Head of caudate nucleus (tissue), 42 donors: Measurements from ENCODE around the gene TTLL9.

Source experiments
- DNase-seq, 42 donors: peaks; one replicate each; pipeline versions ENCODE4 v3.0.0 to v3.0.0-alpha.2; 2020 to 2021; ENCODE audit warnings: mixed read lengths in 7 of 42
- intact Hi-C: fragments of 100-400 bp; cut with DNase I; formaldehyde crosslinking; loops from one replicate; pipeline ENCODE4 v1.15.0; 2022

TTLL9 gene

DNA sequence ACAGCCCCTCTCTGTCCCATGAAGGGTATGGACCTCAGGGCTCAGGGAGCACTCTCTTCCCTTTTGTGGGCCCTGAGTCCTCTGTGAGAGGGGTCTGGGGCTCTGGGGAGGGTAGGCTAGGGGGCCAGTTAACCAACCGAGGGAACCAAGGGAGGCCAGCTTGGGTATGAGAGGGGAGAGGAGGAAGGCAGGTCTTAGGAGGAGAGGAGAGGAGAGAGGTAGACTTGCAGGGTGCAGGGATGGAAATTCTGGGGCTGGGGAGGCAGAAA, 827 bp upstream of the TTLL9 start:
- intact Hi-C loops, result no loop called here
- DNase-seq, result no peak

DNA sequence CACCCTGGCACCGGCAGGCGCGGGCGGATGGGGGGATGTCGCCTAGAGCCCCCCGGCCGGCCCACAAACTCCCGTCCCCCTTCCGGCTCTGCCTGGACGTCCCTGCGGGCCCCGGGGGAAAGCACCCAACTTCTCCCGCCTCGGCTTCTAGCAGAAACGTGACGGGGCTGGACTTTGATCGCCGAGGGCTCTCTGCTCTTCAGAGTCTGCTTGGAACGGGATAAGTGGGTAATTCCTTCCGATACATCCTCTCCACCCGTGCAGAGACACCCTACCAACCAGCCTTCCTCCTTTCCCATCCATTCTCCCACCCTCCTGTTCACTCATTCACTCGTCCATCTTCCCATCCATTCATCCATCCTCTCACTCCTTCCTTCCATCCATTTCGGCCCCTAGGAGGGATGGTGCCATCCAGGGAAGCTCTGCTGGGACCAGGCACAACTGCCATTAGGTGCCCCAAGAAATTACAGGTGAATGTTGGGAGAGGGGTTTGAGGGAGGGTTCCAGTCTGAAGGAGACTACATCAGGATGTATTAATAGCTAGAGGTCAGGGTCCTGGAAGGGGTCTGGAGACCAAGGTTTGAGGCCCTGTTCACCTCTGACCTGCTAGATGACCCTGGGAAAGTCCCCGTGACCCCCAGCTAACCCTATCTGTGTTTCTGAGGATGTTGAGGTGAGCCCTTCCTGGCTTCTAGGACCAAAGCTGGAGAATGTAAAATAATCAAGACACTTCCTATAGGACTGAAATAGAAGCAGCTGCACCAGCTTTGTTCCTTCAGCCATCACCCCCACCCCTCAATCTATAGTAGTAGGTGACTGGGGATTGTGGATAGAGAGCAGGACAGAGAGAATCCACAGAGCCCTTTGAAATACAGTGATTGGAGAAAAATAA, 538 bp downstream of the TTLL9 start:
- intact Hi-C loops, result no loop called here
- peak in 1 of 42 donors; percentile 32 for DNase-seq

DNA sequence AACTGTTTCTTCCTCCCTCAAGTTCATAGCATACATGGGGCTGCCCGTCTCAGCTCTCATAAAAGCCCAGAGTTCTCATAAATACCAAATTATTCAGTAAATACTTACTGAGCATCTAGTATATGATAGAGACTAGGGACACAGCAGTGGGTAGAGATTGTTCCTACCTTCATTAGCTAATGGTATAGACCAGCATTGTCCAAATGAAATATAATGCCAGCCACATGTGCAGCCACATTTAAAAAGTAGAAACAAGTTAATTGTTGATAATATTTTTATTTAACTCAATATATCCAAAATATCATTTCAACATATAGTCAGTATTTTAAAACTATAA, 1.2 kb downstream of the TTLL9 start:
- intact Hi-C loops, result no loop called here
- no peak for DNase-seq

DNA sequence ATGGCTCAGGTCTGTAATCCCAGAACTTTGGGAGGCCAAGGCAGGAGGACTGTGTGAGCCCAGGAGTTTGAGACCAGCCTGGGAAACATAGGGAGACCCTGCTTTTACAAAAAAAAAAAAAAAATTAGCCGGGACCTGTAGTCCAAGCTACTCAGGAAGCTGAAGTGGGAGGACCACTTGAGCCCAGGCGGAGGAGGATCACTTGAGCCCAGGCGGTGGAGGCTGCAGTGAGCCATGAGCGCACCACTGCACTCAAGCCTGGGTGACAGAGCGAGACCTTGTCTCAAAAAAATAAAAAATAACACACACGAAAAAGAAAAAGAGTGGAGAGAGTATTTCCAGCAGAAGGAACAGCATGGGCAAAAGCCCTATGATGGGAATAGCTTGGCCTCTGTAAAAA, 2.0 kb downstream of the TTLL9 start:
- intact Hi-C loops, result no loop called here
- DNase-seq, result no peak

DNA sequence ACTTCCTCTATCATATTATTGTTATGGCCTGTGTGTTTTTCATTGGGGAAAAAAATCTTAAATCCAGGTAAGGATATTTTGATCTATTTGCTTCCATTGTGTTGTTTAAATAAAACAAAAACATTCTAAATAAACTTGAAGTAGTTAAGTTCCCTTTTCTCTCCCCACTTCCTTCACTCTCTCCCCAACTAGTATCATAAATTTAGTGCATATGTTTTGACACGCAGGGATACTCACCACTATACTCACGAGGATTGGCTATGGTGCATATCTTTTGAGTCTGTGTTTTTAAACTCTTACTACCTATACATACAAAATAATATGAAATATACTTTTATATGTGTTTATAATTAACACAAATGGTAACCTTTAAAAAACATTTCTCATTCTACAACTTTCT, 5.2 kb downstream of the TTLL9 start:
- DNase-seq, result no peak
- intact Hi-C loops, result no loop called here

DNA sequence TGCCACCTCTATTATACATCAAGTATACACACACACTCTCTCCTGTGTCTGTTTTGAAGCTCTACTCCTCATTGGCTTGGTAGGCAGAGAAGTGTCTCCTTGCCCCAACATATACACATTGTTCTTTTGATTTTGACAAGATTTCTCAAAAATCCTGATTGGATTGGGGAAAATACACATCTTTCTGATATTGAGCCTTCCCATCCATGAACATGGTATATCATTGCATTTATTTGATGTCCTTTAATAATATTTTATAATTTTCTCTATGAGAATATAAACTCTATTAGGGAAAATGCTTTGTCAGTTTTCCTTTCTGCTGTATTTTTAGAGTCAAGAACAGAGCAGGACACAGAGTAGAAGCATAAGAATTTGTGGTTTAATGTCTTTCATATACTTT, 7.2 kb downstream of the TTLL9 start:
- intact Hi-C loops, result no loop called here
- no peak for DNase-seq

DNA sequence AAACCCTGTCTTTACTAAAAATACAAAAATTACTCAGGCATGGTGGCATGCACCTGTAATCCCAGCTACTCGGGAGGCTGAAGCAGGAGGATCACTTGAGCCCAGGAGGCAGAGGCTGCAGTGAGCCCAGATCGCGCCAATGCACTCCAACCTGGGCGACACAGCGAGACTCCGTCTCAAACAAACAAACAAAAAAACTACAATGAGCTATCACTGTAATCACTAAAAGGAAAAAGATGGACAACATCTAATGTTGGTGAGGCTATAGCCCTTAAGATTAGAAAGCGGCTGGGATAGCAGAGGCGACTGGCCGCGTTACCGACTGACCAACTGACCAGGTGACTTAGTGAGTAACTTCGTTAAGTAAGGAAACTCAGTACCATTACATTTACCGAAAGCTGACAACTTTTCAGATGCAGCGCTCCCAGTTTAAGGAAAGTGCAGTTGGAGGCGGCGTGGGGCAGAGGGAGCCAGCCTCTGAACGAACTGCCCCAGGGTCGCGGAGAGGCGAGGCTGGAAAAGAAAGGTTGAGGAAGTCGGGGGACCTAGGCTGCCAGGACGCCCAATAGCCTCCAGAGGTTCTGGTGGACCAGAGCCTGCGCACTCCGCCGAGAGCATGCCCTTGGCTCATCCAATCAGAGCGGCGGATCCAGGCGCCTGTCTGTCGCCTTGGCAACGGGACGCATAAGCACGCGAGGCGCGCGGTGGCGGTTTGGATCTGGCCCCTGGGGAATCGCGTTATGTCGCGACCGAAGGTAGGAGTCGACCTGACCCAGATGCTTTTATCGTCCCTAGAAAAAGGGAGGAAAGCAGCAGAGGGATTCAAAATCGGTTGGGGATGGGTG, 8.9 kb downstream of the TTLL9 start:
- intact Hi-C loops, result no loop called here
- DNase-seq, result peak; percentile 90 to 98 (median 95)

DNA sequence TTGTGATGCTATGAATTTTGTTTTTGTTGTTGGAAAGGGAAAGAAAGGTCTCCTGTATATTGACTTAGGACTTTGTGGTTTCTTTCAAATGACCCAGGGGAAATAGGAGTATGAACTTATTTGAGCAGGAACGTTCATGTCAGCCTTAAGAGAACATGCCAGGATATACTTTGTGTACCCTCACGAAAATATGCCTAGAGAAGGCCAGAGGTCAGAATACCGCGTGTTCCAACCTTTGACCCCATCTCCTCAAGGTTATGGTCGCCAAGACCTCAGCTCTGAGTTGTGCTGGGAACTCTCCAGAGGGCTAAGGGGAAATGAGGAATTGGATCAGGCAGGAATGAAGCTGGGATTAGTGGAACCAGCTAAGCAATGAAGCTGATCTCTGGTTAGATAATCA, 11.5 kb downstream of the TTLL9 start:
- no peak for DNase-seq
- intact Hi-C loops, result no loop called here

DNA sequence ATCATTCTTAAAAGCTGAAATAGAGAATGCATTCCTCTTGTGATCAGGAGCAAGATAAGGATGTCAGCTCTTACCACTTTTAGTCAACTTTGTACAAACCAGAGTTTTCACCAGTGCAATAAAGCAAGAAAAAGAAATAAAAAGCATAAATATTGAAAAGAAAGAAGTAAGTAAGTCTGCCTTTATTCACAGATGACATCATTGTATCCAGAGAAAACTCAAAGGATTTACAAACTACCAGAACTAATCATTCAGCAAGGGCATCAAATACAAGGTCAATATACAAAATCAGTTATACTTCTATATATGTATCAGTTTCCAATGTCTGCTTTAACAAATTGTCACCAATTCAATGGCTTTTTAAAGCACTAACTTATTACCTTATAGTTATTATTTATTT, 13.4 kb downstream of the TTLL9 start:
- DNase-seq, result no peak
- intact Hi-C loops, result no loop called here

DNA sequence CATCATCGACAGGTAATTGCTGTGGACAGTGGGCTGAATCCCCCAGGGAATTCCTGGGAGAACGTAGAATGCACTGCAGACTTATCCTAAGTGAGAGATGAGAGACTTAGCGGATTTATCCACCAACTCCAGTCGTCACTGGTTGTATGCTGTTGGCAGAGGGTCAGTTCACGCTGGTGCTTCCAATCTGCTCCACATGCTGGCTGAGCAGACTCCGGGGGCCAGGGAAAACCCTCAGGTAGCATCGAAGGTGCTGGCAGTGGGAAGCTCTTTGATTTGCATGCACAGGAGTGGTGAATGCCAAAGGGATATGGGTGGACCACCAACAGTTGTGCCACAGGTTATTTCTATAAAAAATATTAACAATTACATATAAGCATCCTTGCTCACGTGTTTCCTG, 20.2 kb downstream of the TTLL9 start:
- no peak for DNase-seq
- intact Hi-C loops, result no loop called here

DNA sequence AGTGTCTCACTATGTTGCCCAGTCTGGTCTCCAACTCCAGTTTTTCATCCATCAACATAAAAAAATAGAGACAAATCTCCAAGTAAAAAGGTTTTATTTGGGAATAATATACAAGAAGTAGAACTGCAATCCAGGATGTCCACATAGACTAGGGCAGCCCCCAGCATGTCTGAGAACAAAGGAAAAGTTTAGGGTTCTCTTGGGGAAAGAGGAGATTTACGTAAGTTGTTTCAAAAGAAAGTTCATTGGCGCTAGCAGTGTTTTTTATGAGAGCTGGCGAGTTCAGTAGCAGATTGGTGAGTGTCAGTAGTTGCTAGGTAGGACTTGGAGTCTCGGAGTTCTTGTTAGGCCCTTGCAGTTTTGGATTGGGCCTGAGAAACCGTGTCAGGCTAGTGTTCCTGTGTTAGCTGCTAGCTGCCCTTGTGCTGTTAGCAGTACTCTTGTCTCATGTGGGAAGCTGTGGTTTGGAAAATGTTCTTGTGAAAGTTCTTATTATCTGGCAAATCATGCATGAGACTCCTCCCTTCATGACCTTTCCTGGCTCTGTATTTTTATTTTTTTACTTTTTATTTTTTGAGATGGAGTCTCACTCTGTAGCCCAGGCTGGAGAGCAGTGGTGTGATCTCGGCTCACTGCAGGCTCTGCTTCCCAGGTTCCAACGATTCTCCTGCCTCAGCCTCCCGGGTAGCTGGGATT, 24.7 kb downstream of the TTLL9 start:
- intact Hi-C loops, result no loop called here
- DNase-seq, result peak in 20 of 42 donors; percentile 14 to 64 (median 42)

DNA sequence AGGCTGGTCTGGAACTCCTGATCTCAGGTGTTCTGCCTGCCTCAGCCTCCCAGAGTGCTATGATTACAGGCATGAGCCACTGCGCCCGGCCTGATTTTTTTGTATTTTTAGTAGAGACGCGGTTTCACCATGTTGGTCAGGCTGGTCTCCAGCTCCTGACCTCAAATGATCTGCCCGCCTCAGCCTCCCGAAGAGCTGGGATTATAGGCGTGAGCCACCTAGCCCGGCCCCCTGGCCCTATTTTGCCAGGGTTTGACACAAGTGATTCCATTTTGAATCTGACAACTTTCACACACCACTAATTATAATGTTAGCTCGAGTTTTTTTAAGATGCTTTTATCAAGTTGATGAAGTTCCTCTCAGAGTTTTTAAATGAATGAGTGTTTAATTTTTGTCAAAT, 25.6 kb downstream of the TTLL9 start:
- intact Hi-C loops, result no loop called here
- no peak for DNase-seq

DNA sequence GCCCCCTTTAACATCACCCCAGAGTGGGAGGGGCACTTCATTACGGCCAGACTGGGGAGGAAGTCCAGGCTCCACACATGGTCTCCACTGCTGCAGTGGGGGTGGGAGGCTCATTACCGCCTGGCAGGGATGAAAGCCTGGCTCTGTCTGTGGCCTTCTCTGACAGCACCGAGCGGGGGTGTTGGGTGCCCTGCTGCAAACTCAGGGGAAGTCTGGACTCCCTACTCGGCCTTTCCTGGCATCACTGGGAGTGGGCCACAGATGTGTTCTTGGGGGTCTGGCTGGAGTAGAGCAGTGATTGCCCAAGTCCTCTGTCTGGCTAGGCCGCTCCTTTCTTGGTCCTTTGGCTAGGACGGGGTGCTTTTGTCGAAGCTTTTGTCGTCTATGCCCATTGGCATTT, 27.1 kb downstream of the TTLL9 start:
- DNase-seq, result peak in 3 of 42 donors; percentile 15 to 33 (median 23)
- intact Hi-C loops, result no loop called here

DNA sequence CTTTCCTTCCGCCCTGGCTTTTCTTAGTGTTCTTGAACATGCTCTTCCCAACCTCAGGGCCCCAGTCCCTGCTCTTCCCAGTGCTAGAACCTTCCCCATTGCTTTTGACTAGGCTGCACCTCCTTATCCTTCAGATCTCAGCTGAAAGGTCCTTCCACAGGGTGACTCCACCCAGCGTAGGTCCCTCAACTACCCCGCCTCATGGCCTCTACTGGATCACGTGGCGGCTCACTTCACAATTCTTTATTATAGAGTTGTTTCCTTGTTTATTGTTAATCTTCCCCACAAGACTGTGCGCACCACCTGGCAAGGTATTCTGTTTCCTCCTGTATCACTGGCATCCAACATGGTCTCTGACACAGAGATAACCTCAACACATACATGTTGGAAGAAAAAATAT, 31.2 kb downstream of the TTLL9 start:
- no peak for DNase-seq
- intact Hi-C loops, result no loop called here

DNA sequence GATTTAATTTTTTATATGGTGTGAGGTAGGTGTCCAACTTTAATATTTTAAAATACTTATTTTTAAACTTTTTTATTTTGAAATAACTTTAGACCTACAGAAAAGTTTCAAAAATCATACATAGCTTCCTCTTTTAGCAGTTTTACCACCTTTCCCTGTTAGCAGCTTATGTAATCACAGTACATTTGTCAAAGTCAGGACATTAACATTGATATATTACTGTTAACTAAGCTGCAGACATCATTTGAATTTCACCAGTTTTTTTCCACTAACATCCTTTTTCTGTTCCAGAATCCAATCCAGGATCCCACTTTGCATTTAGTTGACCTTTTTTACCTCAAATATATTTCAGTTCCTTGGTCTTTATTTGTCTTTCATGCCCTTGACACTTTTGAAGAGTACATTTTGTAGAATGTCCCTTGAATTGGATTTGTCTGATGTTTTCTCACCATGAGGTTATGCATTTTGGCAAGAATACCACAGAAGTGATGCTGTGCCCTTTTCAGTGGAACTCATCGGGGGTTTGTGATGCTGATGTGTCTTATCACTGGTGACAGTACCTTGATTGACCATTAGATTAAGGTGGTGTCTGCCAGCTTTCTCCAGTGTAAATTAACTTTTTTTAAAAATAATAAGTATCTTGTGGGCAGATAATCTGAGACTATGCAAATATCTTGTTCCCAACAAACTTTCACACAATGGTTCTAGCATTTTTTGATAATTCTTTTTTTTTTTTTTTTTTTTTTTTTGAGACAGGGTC, 33.4 kb downstream of the TTLL9 start:
- no peak for DNase-seq
- intact Hi-C loops, result no loop called here

DNA sequence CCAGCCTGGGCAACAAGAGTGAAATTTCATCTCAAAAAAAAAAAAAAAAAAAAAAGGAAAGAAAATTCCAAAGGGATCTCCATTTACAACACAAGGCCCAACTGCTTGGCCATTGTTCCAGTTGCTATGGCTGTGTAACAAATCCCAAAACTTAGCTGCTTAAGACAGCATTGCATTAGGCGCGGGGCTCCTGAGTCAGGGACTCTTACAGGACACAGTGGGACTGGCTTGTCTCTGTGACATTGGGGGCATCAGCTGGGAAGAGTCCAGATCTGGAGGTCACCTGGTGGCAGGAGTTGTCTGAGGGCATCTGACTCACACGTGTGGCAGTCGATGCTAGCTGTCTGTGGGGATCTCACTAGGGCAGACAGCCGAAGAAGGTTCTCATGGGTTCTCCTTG, 35.6 kb downstream of the TTLL9 start:
- intact Hi-C loops, result no loop called here
- DNase-seq, result no peak

DNA sequence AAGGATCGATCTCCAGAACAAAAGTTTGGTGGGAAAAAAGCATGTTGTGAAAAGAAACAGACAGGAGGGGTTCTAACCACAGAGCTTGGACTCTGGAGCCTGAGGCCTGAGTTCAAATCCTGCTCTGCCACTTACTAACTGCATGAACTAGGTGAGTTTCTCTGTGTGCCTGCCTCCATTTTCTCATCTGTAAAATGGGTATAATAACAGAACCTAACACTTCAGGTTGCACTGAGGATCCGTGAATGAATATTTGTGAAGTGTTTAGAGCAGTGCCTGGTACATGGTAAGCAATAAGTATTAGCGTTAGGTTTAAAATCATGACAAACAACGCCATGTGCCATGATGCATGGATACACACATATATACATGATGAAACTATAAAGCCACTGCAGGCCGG, 36.6 kb downstream of the TTLL9 start:
- intact Hi-C loops, result no loop called here
- no peak for DNase-seq

DNA sequence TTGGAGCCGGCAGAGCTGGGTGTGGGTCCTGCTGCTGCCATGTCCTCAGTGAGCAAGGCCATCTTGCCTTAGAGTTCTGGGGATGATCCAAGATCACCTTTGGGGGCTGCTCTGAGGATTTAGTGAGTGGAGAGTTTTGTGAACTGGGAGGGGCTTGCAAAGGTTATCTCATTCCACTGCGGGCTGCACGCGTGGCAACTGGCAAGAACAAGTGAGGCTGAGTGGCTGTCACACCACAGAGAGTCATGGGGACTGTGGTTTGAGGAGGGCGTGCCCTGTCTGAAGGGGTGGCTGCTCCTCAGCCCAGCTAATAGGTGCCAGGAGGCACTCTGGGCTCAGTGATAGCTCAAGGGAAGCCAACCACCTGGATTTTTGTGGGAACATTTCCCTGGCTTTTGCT, 37.6 kb downstream of the TTLL9 start:
- intact Hi-C loops, result no loop called here
- DNase-seq, result no peak

DNA sequence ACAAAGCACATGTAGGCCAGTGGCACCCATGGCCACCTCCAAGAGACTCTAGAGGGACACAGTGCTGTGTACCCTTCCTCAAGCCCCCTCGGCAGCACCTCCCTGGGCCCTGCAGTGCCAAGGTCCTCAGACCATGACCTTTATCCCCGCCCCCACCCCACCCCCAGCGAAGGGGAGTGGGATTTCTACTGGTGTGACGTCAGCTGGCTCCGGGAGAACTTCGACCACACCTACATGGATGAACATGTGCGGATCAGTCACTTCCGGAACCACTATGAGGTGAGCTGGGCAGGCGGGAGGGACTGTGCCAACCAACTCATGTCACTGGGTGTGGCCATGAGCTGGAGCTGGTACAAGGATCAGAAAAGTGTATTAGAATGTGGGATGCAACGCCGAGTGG, 38.0 kb downstream of the TTLL9 start:
- intact Hi-C loops, result no loop called here
- no peak for DNase-seq
